Activated T-cell treated with anti-CD3 and anti-CD28 coated beads, Interleukin-2, amount 50 U/mL, for 48 hours (primary cell): ENCODE measurements around the gene TRMT13.

Source experiments
- DNase-seq, 2 experiments: peaks; one replicate each; pipeline ENCODE4 v3.0.0-alpha.2; 2020

TRMT13 gene, protein sequence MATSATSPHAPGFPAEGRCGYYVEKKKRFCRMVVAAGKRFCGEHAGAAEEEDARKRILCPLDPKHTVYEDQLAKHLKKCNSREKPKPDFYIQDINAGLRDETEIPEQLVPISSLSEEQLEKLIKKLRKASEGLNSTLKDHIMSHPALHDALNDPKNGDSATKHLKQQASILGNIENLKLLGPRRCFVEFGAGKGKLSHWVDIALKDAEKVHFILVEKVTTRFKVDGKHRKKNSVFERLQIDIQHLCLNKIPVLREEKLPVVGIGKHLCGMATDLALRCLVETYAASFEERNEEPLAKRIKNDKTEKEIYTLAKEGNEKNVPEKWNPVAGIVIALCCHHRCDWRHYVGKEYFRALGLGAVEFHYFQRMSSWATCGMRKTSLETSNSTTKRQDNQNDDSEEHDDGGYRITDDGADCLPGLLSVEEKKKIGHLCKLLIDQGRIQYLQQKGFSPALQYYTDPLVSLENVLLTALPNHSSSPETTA

DNA sequence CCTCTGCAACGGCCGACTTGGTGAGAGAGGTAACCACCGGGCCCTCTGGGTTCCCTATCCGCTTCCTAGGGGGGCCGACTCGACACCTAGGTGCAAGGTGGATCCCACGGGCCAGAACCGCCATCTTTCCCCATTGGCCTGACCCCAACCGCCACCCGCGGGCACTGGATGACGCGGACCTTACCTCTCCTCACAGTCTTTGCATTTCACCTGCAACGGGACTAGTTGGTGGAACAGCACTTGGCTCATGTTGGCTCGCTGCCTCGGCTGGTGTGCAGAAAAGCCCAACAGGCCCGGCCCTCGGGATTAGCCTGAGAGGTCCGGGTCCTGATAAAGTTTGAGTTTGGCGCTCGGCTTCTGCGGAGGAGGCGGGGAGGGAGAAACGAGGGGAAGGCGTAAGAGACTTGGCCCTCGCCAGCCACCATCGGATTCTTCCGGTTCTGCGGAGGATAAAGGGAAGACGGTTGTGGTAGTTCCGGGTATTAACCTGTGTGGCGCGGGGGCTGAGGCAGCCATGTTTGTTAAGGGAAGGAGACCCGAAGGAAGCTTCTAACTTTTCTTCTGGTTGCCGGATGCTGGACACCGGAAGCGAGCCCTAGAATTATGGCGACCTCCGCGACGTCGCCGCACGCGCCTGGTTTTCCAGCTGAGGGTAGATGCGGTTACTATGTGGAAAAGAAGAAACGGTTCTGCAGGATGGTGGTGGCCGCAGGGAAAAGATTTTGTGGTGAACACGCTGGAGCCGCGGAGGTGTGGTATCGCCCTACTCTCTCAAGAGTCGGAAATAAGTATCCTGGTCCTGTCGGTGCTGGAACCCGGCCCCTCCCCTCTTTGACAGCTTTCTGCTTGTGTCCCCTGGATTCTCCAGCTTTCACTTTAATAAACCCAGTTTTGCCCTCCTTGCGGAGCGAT lies at the start of gene TRMT13, which contains the start of gene SASS6:
Gene TRMT13 (plus strand): TSS at position 598 of the 912 bp plus-strand sequence. CDS start 6 bp downstream, at position 604.
Gene SASS6 (minus strand): TSS at position 365 of the 912 bp plus-strand sequence. CDS start 116 bp downstream, at position 249.
- peak; percentile 94 to 95 for DNase-seq

DNA sequence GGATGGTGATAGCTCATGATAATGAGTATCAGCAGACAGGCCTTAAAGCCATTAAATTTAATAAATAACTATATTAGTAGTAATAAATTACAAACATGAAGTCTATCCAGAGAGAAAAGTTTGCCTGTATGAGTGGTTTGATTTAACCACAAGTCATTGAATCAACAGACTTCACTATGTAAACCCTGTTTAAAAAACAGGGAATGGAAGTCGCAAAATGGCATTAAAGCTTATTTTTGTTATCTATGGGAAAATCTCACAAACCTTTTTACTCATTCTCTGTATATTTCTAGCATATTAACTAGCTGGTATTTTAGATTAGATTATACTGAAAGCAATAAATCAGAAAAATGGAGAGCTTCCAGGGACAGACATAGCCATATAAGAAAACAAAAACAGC lies 45.6 kb upstream of the TRMT13 start:
- no peak for DNase-seq

- DNase-seq: no peak
These were observed 43.9 kb upstream of the TRMT13 start for GRCh38 chr1:100089082-100089481.

- no peak for DNase-seq
These were observed 42.5 kb upstream of the TRMT13 start for GRCh38 chr1:100090471-100090870.

GRCh38 chr1:100100202-100100601 lies 32.8 kb upstream of the TRMT13 start:
- no peak for DNase-seq

- no peak for DNase-seq
These were observed 31.4 kb upstream of the TRMT13 start for GRCh38 chr1:100101564-100101963.

- no peak for DNase-seq
These were observed 25.3 kb upstream of the TRMT13 start for GRCh38 chr1:100107696-100108095.

DNA sequence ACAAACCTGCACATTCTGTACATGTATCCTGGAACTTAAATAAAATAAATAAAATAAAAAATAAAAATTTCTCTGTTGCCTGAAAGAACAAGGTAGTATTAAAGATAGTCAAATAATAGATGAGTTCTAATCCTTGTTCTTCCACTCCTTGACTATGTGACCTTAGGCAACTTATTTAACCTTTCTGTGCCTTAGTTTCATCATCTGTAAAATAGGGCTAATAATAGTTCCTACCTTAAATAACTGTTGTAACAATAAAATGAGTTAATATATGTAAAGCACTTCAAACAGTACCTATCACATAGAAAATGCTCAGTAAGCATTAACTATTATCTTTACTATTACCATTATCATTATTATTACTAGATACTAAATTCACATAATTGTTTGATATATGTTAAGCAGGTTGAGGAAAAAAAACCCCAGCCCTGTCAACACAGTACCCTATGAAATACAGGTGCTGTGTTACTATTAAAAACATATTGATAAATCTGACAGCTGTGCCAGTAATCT lies 23.4 kb upstream of the TRMT13 start:
- DNase-seq: no peak

DNA sequence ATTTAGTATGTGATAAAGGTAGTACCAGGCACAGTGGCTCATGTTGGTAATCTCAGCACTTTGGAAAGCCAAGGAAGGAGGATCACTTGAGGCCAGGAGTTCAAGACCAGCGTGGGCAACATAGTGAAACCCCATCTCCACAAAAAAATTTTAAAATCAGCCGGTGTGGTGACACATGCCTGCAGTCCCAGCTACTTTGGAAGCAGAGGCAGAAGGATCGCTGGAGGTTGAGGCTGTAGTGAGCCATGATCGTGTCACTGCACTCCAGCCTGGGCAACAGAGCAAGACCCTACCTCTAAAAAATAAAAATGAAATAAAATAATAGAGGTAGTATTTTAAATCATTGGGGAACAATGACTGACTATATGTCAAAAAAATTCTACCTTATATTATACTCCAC lies 17.4 kb upstream of the TRMT13 start:
- no peak for DNase-seq

DNA sequence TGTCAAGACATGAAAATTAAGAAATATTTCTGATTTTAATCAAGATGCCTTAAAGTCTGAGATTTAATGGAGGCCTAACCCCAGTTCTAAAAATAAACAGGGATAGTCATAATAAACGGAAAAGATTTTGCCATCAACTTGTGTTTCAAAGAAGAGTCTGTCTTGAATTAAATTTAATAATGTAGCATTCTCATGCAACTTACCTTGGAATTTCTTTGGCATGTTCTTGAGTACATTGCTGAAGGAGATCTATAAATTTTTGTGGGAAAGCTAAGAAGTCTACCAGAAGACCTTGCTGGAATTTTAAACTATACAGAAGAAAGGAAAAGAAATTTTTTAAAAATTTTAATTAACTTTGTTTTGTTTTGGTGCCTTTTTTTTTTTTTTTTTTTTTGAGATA lies 10.8 kb upstream of the TRMT13 start:
- no peak for DNase-seq

DNA sequence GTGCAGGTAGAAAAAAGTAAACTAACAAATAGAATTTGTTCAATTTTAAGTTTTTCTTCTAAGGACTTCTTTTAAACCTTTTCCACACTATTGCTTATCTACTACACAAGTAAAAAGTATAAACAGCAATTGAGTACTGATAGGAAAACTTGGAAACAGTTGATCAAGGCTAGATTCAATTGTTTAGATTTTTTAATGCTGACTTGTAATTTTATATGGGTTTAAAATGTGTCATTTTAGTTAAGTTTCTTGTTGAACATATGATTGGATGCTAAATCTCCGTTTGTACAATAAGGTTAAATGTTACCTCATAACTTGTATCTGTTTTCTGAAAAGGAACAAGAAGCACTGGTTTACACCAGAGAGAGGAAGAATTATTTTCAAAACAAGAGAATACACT lies 5.7 kb upstream of the TRMT13 start:
- no peak for DNase-seq

DNA sequence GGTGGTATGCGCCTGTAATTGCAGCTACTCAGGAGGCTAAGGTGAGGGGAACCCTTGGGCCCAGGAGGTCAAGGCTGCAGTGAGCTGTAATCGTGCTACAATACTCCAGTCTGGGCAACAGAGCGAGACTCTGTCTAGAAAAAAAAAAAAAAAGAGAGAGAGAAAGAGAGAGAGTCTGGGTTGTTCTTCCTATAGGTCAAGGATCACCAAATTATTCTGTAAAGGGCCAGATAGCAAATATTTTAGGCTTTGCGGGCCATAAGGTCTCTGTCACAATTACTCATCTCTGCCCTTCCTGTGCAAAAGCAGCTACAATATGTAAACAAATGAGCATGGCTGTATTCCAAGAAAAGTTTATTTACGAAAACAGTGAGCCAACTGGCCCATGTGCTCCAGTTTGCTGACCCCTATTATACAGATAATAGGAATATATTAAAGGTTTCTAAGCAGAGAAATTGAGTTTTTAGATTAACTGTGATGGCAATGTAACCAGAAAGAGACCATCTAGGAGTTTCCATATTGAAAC lies 2.3 kb upstream of the TRMT13 start:
- DNase-seq: no peak

GRCh38 chr1:100131623-100132022 lies 1.3 kb upstream of the TRMT13 start:
- no peak for DNase-seq

DNA sequence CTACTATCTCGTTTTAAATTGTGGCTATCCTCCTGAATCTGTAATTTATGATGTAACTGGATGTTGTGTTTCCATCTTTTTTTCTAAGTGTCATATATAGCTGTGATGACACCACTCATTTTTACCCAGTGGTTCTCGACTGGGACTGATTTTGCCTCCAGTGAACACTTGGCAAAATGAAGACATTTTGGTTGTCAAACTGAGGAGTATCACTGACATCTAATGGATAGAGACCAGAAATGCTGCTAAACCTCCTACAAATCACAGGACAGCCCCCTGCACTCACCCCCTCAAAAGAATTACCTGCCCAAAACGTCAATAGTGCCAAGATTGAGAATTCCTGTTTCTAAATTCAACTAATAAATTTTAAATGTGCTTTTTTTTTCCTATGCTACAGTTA lies 1.9 kb downstream of the TRMT13 start:
- no peak for DNase-seq

DNA sequence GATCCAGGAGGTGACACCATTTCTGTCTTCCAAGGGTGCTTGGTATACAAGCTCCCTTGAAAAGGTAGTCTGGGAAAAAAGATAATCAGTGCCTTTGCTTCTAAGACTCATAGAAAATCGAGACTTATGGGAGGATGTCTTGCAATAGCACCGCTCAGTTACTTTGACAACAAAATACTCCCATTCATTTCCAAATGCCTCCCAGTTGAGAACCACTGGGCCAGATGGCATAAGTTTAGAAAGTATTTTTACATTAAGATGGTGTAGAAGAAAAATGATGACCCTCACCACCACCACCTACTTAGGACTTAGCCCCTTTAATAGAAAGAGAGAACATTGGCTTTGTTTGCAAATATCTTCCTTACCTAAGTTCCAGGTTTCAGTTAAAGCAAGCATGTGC lies 4.6 kb downstream of the TRMT13 start:
- DNase-seq: no peak

- DNase-seq: no peak
These were observed 8.2 kb downstream of the TRMT13 start for GRCh38 chr1:100141192-100141591.

DNA sequence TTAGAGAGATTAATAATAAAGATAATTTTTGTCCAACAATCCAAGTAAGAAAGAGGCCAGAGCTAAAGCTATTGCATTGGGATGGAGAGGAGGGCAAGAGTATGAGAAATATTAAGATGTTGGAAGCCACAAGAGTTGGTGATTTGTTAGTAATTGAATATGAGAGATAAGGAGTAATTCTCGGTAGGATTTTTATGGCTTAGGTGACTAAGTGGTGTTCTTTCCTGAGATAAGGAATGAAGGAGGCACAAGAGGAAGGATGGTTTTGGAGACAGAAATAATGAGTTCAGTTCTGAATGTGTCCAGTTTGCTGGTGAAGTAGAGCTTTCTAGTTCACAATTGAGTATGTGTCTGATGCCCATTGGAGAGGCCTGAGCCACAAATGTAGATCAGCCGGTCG lies 9.4 kb downstream of the TRMT13 start:
- no peak for DNase-seq

- DNase-seq: no peak
These were observed 12.2 kb downstream of the TRMT13 start for GRCh38 chr1:100145116-100145515.

DNA sequence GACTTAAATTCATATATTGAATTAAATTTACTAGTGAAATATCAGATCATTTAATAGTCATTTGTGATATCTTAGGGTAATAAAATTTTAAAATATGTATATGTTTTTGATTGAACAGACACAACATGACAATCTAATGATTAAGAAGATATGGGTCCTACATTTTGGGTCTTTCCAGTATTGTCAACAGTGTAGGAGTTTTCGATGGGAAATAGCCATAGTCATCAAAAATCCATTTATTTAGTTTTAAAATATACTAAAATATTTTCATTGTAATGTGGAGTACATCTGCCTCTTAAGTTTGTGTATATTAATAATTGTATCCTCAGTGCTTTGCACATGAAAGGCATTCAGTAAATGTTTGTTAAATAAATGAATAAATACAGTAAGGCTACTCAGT lies 14.0 kb downstream of the TRMT13 start:
- no peak for DNase-seq

DNA sequence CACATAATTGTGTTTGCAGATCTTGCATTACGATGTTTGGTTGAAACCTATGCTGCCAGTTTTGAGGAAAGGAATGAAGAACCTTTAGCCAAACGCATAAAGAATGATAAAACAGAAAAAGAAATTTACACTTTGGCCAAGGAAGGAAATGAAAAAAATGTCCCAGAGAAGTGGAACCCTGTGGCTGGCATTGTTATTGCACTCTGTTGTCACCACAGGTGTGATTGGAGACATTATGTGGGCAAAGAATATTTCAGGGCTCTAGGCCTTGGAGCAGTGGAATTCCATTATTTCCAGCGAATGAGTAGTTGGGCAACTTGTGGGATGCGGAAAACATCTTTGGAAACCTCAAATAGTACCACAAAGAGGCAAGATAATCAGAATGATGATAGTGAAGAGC lies 14.9 kb downstream of the TRMT13 start:
- DNase-seq: no peak

DNA sequence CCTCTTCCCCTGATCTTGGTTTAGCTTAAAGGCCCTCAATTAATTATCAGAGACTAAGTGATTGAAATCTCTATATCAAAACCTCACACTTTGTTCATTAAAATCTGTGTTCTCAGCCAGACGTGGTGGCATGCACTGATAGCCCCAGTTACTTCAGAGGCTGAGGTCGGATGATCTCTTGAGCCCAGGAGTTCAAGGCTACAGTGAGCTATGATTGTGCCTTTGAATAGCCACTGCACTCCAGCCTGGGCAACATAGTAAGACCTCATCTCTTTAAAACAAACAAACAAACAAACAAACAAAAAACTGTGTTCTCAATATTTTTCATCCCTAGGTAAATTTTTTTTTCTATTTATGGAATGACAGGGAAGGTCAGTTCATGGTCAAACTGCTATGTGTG lies 18.7 kb downstream of the TRMT13 start:
- no peak for DNase-seq

GRCh38 chr1:100152271-100152670 lies 19.3 kb downstream of the TRMT13 start:
- no peak for DNase-seq

DNA sequence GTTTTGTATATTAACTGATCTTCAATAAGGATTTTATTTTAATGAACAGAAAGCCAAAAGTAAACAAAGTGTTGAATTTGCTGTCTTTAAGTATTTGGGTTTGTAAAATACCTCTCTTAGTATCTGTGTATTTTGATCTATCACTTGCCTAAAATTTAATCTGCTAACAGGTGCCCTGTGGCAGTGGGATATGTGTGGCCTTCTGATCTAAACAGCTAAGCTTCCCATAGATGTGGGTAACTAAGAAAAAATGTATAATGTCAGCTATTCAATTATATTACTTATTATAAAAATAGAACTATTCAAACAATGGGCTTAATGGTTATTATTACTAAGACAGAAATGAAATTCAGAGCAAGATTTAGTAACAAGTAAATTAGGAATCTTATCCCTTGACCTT lies 29.9 kb downstream of the TRMT13 start:
- no peak for DNase-seq
